Activated T-helper 2 cell treated with anti-CD3 and anti-CD28 coated beads, Interferon-gamma antibody, Interleukin-2, Interleukin-4, amounts not matched to agents 10 μg/mL and 5 μg/mL and 100 μg/mL, durations not matched to agents 14 hours and 24 hours and 36 hours (primary cell): ENCODE measurements around the gene RNASEH2A. TPM values are rescaled to one million over a fixed set of nuclear protein-coding genes. Genes with fewer than 3 reads are reported as not detected.

Experiments
- DNase-seq: peaks from one replicate; pipeline ENCODE4 v3.0.0; 2021; ENCODE audit warnings: low spot score
- H3K27ac Mint-ChIP-seq: one replicate; pipeline ENCODE4 v1.8.0; 2021; ENCODE audit warnings: mixed read lengths
- H3K27me3 Mint-ChIP-seq: one replicate; pipeline ENCODE4 v1.8.0; 2021; ENCODE audit warnings: low read depth, mixed read lengths
- H3K36me3 Mint-ChIP-seq: one replicate; pipeline ENCODE4 v1.8.0; 2021; ENCODE audit warnings: low read depth, mixed read lengths
- H3K4me1 Mint-ChIP-seq: one replicate; pipeline ENCODE4 v1.8.0; 2021; ENCODE audit warnings: low read depth, mixed read lengths
- H3K4me3 Mint-ChIP-seq: one replicate; pipeline ENCODE4 v1.8.0; 2021; ENCODE audit warnings: low read depth, mild to moderate bottlenecking, moderate library complexity, mixed read lengths
- H3K9me3 Mint-ChIP-seq: one replicate; pipeline ENCODE4 v1.8.0; 2021; ENCODE audit warnings: mixed read lengths
- intact Hi-C: fragments of 100-400 bp; cut with micrococcal nuclease; formaldehyde crosslinking; loops from one replicate; pipeline ENCODE4 v1.15.1; 2023
- total RNA-seq: library from RNA; stranded (reverse); gene quantifications from 2 replicates; pipeline ENCODE4 v1.2.3, GENCODE V29; 2022

Gene RNASEH2A
- total RNA-seq, 1 donor from 2014 or later = 38.3 TPM

DNA sequence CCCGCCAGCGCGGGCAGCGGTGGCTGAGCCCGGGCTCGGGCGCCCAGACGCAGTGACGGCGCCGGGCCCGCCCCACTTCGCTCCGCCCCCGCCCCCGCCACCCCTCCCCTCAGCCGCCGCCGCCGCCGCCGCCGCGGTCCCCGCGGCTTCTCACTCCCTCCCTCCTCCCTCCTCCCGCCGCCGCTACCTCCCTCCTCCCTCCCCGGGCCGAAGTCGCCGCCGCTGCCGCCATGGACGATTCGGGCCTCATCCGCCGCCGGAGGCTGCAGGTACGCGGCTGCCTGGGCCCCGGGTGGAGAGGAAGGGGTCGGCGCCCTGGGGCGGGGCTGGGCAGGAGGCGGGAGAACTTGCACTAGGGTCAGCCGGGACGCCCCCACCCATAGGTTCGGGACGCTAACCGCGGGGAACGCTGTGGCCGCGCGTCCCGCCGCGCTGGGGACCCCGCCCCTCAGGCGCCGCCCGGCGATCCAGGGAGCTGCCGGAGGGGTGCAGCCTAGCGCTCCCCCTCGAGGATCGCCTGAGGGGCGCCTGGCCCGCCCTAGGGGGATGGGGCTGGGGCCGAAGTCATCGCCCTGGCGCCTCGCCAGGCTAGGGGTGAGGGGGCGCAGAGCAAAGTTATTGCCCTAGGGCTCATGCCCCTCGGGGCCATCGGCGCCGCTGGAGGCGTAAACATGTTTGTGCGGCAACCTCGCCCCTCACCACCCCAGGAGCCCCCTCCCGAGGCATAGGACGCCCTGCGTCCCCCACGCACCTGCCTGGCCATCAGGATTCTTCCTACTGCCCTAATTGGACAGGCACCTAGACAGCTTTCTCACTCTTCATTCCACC lies 27.6 kb downstream of the RNASEH2A start:
- peak overlapping the region; percentile 3 for H3K4me3 Mint-ChIP-seq
- intact Hi-C loops = no loop called here
- H3K9me3 Mint-ChIP-seq = no peaks in the 10 kb centered on the region
- peaks cover 20% of the 10 kb centered on the region for H3K4me1 Mint-ChIP-seq
- H3K36me3 Mint-ChIP-seq = no peaks in the 10 kb centered on the region
- H3K27ac Mint-ChIP-seq = no peak overlapping the region
- no peak for DNase-seq
- H3K27me3 Mint-ChIP-seq = peaks cover 59% of the 10 kb centered on the region

DNA sequence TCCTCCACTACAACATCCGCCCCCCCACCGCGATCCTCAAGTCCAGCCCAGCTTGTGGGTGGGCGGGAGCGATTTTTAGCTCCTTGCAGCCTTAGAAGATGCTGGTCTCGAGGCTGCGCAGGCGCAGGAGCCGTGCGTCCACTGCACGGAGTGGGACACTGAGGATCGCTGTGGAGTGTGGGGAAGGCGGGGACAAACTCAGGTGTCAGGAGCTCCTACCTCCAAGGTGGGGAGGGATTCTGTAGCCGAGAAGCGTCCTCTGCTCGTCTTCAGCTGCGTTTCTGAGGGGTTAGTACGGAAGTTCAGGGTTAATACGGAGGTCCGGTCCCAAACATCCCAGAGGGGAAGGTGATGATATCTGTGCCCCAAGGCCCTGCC lies 28.2 kb downstream of the RNASEH2A start, which contains the start of gene RTBDN:
TSS of gene RTBDN (minus strand) at position 14 of the 378 bp plus-strand sequence. CDS start 4,600 bp downstream, outside the sequence.
- peaks cover 26% of the 10 kb centered on the region for H3K4me1 Mint-ChIP-seq
- intact Hi-C loops = no loop called here
- peaks cover 63% of the 10 kb centered on the region for H3K27me3 Mint-ChIP-seq
- no peak within 1 kb of the TSS for H3K27ac Mint-ChIP-seq
- H3K4me3 Mint-ChIP-seq = peak within 1 kb of the TSS; percentile 3
- no peaks in the 10 kb centered on the region for H3K9me3 Mint-ChIP-seq
- no peak for DNase-seq
- no peaks in the 10 kb centered on the region for H3K36me3 Mint-ChIP-seq

- DNase-seq = no peak
- intact Hi-C loops = loop anchor here (5.0 kb wide), 2 partner anchors 177 to 262 kb away; no protein-coding TSS in a partner anchor
- Mint-ChIP-seq H3K36me3 (no peaks in the 10 kb centered on the region), H3K27ac (no peak overlapping the region), H3K4me1 (peaks cover 27% of the 10 kb centered on the region), H3K4me3 (no peak overlapping the region), H3K9me3 (no peaks in the 10 kb centered on the region), H3K27me3 (peaks cover 62% of the 10 kb centered on the region)
These were observed 28.8 kb downstream of the RNASEH2A start for GRCh38 chr19:12834976-12835757.

GRCh38 chr19:12836529-12836863 lies 30.1 kb downstream of the RNASEH2A start:
- H3K9me3 Mint-ChIP-seq = no peaks in the 10 kb centered on the region
- intact Hi-C loops = loop anchor here (5.0 kb wide), 2 partner anchors 176 to 261 kb away; no protein-coding TSS in a partner anchor
- H3K27ac Mint-ChIP-seq = no peak overlapping the region
- H3K27me3 Mint-ChIP-seq = peaks cover 65% of the 10 kb centered on the region
- peaks cover 37% of the 10 kb centered on the region for H3K4me1 Mint-ChIP-seq
- no peak for DNase-seq
- no peak overlapping the region for H3K4me3 Mint-ChIP-seq
- H3K36me3 Mint-ChIP-seq = no peaks in the 10 kb centered on the region

GRCh38 chr19:12837225-12837624 lies 30.8 kb downstream of the RNASEH2A start:
- H3K4me1 Mint-ChIP-seq = peaks cover 40% of the 10 kb centered on the region
- no peaks in the 10 kb centered on the region for H3K36me3 Mint-ChIP-seq
- no peak for DNase-seq
- H3K27me3 Mint-ChIP-seq = peaks cover 62% of the 10 kb centered on the region
- no peak overlapping the region for H3K4me3 Mint-ChIP-seq
- H3K9me3 Mint-ChIP-seq = no peaks in the 10 kb centered on the region
- intact Hi-C loops = loop anchor here (5.0 kb wide), 2 partner anchors 175 to 260 kb away; no protein-coding TSS in a partner anchor
- H3K27ac Mint-ChIP-seq = no peak overlapping the region

GRCh38 chr19:12838182-12838885 lies 31.9 kb downstream of the RNASEH2A start, which contains the start of gene MAST1:
Gene MAST1 (plus strand): TSS chr19:12838515. CDS start chr19:12838573, 58 bp downstream.
- Mint-ChIP-seq H3K27ac (peak within 1 kb of the TSS; percentile 21), H3K4me1 (peaks cover 34% of the 10 kb centered on the region), H3K9me3 (no peaks in the 10 kb centered on the region), H3K4me3 (peak within 1 kb of the TSS; percentile 72), H3K36me3 (no peaks in the 10 kb centered on the region), H3K27me3 (peaks cover 60% of the 10 kb centered on the region)
- intact Hi-C loops = loop anchor here (5.0 kb wide), 2 partner anchors 174 to 259 kb away; no protein-coding TSS in a partner anchor
- DNase-seq = peak; percentile 51

DNA sequence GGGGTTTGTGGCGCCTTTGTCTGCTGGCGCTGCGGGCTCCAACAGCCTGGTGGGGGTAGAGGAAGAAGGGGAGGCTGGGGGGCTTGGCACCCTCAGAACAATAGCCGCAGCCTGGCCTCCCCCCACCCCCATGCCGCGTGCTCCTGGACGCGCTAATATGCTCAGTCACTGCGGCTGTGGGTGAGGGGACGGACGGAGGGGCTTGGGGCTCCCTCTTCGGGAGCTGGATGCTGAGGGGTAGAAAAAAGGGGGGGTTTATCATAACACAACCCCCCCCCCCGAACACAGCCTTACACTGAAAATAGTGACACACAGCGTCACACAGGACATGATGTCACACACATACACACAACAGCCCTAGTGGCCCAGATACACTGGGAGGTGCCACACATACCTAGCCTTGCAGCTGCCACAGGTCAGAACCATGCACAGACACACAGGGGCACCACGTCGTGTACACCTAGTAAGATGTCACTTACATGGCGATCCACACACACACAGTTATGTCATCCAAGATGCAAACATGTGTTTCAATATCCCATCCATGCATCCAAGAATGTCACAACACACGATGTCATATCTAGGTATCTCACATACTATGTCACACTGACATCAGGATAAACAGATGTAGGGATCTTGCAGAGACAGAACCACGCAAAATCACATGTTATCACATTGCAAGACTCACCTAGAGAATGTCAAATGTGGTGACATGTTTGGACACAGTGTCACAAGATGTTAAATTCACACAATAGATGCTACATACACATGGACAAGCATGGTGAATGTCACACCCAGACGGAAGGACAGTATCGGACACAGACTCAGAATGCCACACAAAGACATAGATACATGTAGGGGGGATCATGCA lies 32.7 kb downstream of the RNASEH2A start:
- no peaks in the 10 kb centered on the region for H3K9me3 Mint-ChIP-seq
- H3K4me1 Mint-ChIP-seq = peaks cover 35% of the 10 kb centered on the region
- intact Hi-C loops = loop anchor here (5.0 kb wide), 2 partner anchors 173 to 258 kb away; no protein-coding TSS in a partner anchor
- DNase-seq = no peak
- peaks cover 60% of the 10 kb centered on the region for H3K27me3 Mint-ChIP-seq
- peak overlapping the region; percentile 72 for H3K4me3 Mint-ChIP-seq
- no peaks in the 10 kb centered on the region for H3K36me3 Mint-ChIP-seq
- peak overlapping the region; percentile 21 for H3K27ac Mint-ChIP-seq

DNA sequence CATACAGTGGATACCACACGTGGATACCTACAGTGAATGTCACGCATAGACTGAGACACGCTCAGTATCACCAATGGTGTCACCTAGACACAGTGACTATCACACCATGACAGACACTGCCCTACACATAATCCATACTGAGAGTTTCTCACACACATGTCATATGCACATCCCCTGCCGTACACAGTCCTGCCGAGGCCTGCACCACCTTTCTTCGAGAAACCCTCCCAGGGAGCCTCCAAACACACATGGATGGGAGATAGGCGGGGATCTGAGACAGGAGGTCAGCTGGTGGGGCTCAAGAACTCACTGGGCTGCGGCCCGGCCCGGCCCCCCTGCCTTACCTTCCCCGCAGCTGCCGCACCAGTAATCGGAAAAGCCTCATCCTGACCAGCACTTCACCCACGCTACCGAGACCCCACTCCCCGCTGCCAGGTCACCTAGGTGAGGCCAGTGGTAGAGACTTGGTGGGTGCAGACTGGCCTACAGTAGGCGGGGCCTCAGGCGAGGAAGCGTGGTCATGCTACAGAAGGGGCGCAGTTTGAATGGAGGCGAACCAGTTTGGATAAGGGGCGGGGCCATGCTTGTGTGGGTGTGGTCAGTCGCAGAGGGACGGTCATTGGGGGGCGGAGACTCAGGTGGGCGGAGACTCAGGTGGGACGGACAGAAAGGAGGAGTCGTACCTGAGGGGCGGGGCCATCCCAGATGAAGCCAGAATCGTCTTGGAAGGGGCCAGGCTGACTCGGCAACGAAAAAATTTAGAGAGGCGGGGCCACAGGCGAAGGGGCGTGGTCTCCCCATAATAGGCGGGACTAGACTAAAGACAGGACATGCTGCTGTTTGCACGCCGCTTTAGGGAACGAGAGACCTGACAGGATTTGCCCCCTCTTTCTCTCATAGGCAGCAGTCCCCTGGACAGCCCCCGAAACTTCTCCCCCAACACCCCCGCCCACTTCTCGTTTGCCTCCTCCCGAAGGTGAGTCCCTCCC lies 34.0 kb downstream of the RNASEH2A start:
- peaks cover 55% of the 10 kb centered on the region for H3K27me3 Mint-ChIP-seq
- no peaks in the 10 kb centered on the region for H3K36me3 Mint-ChIP-seq
- H3K27ac Mint-ChIP-seq = no peak overlapping the region
- no peaks in the 10 kb centered on the region for H3K9me3 Mint-ChIP-seq
- peak; percentile 62 for DNase-seq
- peaks cover 32% of the 10 kb centered on the region for H3K4me1 Mint-ChIP-seq
- intact Hi-C loops = loop anchor here (10.0 kb wide), 1 partner anchor 286 kb away; the partner anchor contains the start of gene ZNF564
- peak overlapping the region; percentile 32 for H3K4me3 Mint-ChIP-seq

- Mint-ChIP-seq H3K4me1 (peaks cover 32% of the 10 kb centered on the region), H3K36me3 (no peaks in the 10 kb centered on the region), H3K27me3 (peaks cover 51% of the 10 kb centered on the region), H3K9me3 (no peaks in the 10 kb centered on the region), H3K4me3 (peak overlapping the region; percentile 54), H3K27ac (no peak overlapping the region)
- intact Hi-C loops = loop anchor here (10.0 kb wide), 1 partner anchor 286 kb away; the partner anchor contains the start of gene ZNF564
- no peak for DNase-seq
These were observed 34.7 kb downstream of the RNASEH2A start for GRCh38 chr19:12841094-12841493.

- Mint-ChIP-seq H3K36me3 (no peaks in the 10 kb centered on the region), H3K27ac (no peak overlapping the region), H3K4me1 (peaks cover 27% of the 10 kb centered on the region), H3K9me3 (no peaks in the 10 kb centered on the region), H3K27me3 (peaks cover 40% of the 10 kb centered on the region), H3K4me3 (no peak overlapping the region)
- DNase-seq = no peak
- intact Hi-C loops = loop anchor here (10.0 kb wide), 1 partner anchor 288 kb away; the partner anchor contains the start of gene ZNF564
These were observed 36.1 kb downstream of the RNASEH2A start for GRCh38 chr19:12842511-12842910.
